HCT116 (cell line): Measurements from ENCODE around the gene UBE2Q2. TPM values are rescaled to one million over a fixed set of nuclear protein-coding genes. Genes with fewer than 3 reads are reported as not detected.

ENCODE experiments used
- ATAC-seq: fragments of 200-7000 bp; cut with Tn5 transposase; 2 replicates; pipeline ENCODE4 v1.9.1; 2020; ENCODE audit warnings: mild to moderate bottlenecking, moderate library complexity
- BruUV-seq: library from RNA; stranded (reverse); fragments of 400-500 nt; replicated peaks from 2 replicates; lab custom pipeline; 2021; lab: Mats Ljungman, UMichigan
- CTCF ChIA-PET: fragments of 300-600 bp; sonication (Branson Sonifier 250); formaldehyde crosslinking; loops from one replicate; lab custom pipeline; 2021; ENCODE audit warnings: antibody characterized with exemption; lab: Charles Lee
- POLR2A ChIA-PET: fragments of 300-600, 350-600 bp; sonication (Branson Sonifier 250); formaldehyde crosslinking; loops from one replicate; lab custom pipeline; 2021; ENCODE audit warnings: antibody characterized with exemption; lab: Charles Lee
- RAD21 ChIA-PET, 2 experiments: fragments of 300-600 bp; sonication (Branson Sonifier 250); formaldehyde crosslinking; loops; one replicate each; lab custom pipeline; 2023; ENCODE audit warnings: low total read pairs in 2 of 2; ENCODE audit not compliant: uncharacterized antibody in 2 of 2, unreplicated experiment in 2 of 2, low non-redundant PET in 1 of 2; lab: Charles Lee
- DNase-seq: peaks from one replicate; pipeline ENCODE4 v3.0.0-alpha.2; 2010; ENCODE audit warnings: low read depth, low spot score
- H2AFZ ChIP-seq: fragments of 200-600 bp; shearing (Covaris generic), sonication (generic); 2 replicates; pipeline ENCODE4 v1.6.1; 2017; ENCODE audit warnings: low read depth, mixed run types, mixed read lengths, antibody characterized with exemption, low read length; ENCODE audit not compliant: poor library complexity, severe bottlenecking
- H3K27ac ChIP-seq: 2 replicates; pipeline ENCODE4 v1.5.1; 2012; ENCODE audit warnings: low read depth, low read length
- H3K27me3 ChIP-seq: fragments of 200-600 bp; sonication (generic); 2 replicates; pipeline ENCODE4 v1.6.1; 2016; ENCODE audit warnings: mixed run types, low read length, mixed read lengths; ENCODE audit not compliant: insufficient read depth
- H3K36me3 ChIP-seq, 2 experiments: fragments of 200-500 bp in 1 of 2; fragments of 200-600 bp in 1 of 2; sonication (Bioruptor generic) in 1 of 2; sonication (generic) in 1 of 2; 2 replicates each; pipeline versions ENCODE4 v1.5.1 to v1.6.1; 2014 to 2016; ENCODE audit warnings: low read length in 2 of 2, inconsistent platforms in 1 of 2, mixed read lengths in 1 of 2, mixed run types in 1 of 2; ENCODE audit not compliant: insufficient read depth in 2 of 2, control insufficient read depth in 1 of 2
- H3K4me1 ChIP-seq, 2 experiments: fragments of 200-600 bp in 1 of 2; sonication (generic) in 1 of 2; 2 replicates each; pipeline versions ENCODE4 v1.5.1 to v1.6.1; 2012 to 2017; ENCODE audit warnings: low read length in 2 of 2, inconsistent platforms in 1 of 2, mild to moderate bottlenecking in 1 of 2, mixed read lengths in 1 of 2, mixed run types in 1 of 2, moderate library complexity in 1 of 2; ENCODE audit not compliant: insufficient read depth in 2 of 2, control insufficient read depth in 1 of 2
- H3K4me2 ChIP-seq: fragments of 200-600 bp; sonication (generic); 2 replicates; pipeline ENCODE4 v1.6.1; 2017; ENCODE audit warnings: mixed run types, low read length, mixed read lengths
- H3K4me3 ChIP-seq, 2 experiments: fragments of 200-600 bp in 1 of 2; sonication (generic) in 1 of 2; replicated peaks in 1 of 2; 2 replicates each; pipeline ENCODE4 v1.5.1; 2011 to 2016; ENCODE audit warnings: low read length in 2 of 2, control low read depth in 1 of 2, low read depth in 1 of 2, mild to moderate bottlenecking in 1 of 2, mixed read lengths in 1 of 2, mixed run types in 1 of 2
- H3K79me2 ChIP-seq: fragments of 200-600 bp; sonication (generic); 2 replicates; pipeline ENCODE4 v1.6.1; 2017; ENCODE audit warnings: mild to moderate bottlenecking, mixed run types, low read length, moderate library complexity, mixed read lengths; ENCODE audit not compliant: insufficient read depth
- H3K9ac ChIP-seq: fragments of 200-600 bp; sonication (generic); 2 replicates; pipeline ENCODE4 v1.6.1; 2016; ENCODE audit warnings: low read length, mixed read lengths
- H3K9me2 ChIP-seq: fragments of 200-600 bp; sonication (generic), shearing (Covaris generic); 2 replicates; pipeline ENCODE4 v1.6.1; 2017; ENCODE audit warnings: mixed run types, mild to moderate bottlenecking, moderate library complexity; ENCODE audit not compliant: insufficient read depth
- H3K9me3 ChIP-seq, 2 experiments: fragments of 200-500 bp in 1 of 2; fragments of 200-600 bp in 1 of 2; sonication (Bioruptor generic) in 1 of 2; sonication (generic) in 1 of 2; 2 replicates each; pipeline ENCODE4 v1.6.1; 2014 to 2017; ENCODE audit warnings: low read length in 2 of 2, mixed read lengths in 2 of 2, inconsistent platforms in 1 of 2, low read depth in 1 of 2, mild to moderate bottlenecking in 1 of 2, mixed run types in 1 of 2, moderate library complexity in 1 of 2; ENCODE audit not compliant: control insufficient read depth in 1 of 2, insufficient read depth in 1 of 2
- H4K20me1 ChIP-seq: fragments of 200-600 bp; sonication (generic), shearing (Covaris generic); 2 replicates; pipeline ENCODE4 v1.6.1; 2017; ENCODE audit warnings: mixed run types, mild to moderate bottlenecking, moderate library complexity; ENCODE audit not compliant: insufficient read depth
- JUND ChIP-seq: IDR thresholded peaks from 2 replicates; pipeline ENCODE4 v1.6.1; 2012
- MAX ChIP-seq: IDR thresholded peaks from 2 replicates; pipeline ENCODE4 v1.6.1; 2012
- POLR2A ChIP-seq: IDR thresholded peaks from 2 replicates; pipeline ENCODE4 v1.7.0; 2011; ENCODE audit warnings: borderline replicate concordance; ENCODE audit not compliant: insufficient read depth, insufficient read length; ENCODE audit errors: extremely low read depth
- POLR2AphosphoS5 ChIP-seq: IDR thresholded peaks from 2 replicates; pipeline ENCODE4 v1.6.1; 2011; ENCODE audit warnings: mild to moderate bottlenecking, low read depth, low read length, moderate library complexity
- SRF ChIP-seq: IDR thresholded peaks from 2 replicates; pipeline ENCODE4 v1.6.1; 2012; ENCODE audit warnings: low read depth
- TCF7L2 ChIP-seq: IDR thresholded peaks from 2 replicates; pipeline ENCODE4 v1.7.0; 2011; ENCODE audit warnings: borderline replicate concordance, inconsistent platforms; ENCODE audit not compliant: insufficient read depth, insufficient read length; ENCODE audit errors: extremely low read depth
- ZFX ChIP-seq: fragments of 450-650 bp; IDR thresholded peaks from 2 replicates; pipeline ENCODE4 v1.6.1; 2017
- ZNF274 ChIP-seq: fragments of 200-500 bp; sonication (Bioruptor generic); IDR thresholded peaks from 2 replicates; pipeline ENCODE4 v1.6.1; 2014; ENCODE audit warnings: mild to moderate bottlenecking, low read depth, low read length, inconsistent platforms
- intact Hi-C: fragments of 100-400 bp; cut with micrococcal nuclease; formaldehyde crosslinking; loops from 2 replicates; pipeline ENCODE4 v1.10.0; 2022
- total RNA-seq: library from RNA; stranded (reverse); gene quantifications from one replicate; pipeline ENCODE4 v1.2.1, GENCODE V29; 2021; ENCODE audit not compliant: unreplicated experiment

UBE2Q2 gene
- total RNA-seq, 1 experiment from 2014 or later, result 12.3 TPM

- Histone ChIP-seq H3K4me3 (no peak overlapping the region), H3K36me3 (no peaks in the 10 kb centered on the region), H3K4me1 (peaks cover 8 to 27% of the 10 kb centered on the region in 2 experiments; a peak in 3 of 4 replicates), H3K79me2 (peaks cover 3% of the 10 kb centered on the region; the same call in 1 of the 2 replicates), H3K9me2 (no peaks in the 10 kb centered on the region), H4K20me1 (no peaks in the 10 kb centered on the region), H3K27me3 (no peaks in the 10 kb centered on the region), H2AFZ (no peak overlapping the region), H3K27ac (no peak overlapping the region), H3K9me3 (no peaks in the 10 kb centered on the region), H3K4me2 (no peak overlapping the region), H3K9ac (no peak overlapping the region)
- DNase-seq, result no peak
- ChIA-PET POLR2A (no interaction called here), CTCF (interaction anchor here (1.3 kb wide), 1 partner anchor 31 kb away, joined by 5 read pairs; no protein-coding TSS in a partner anchor), RAD21 (no interaction called here)
- no peak for ATAC-seq
- BruUV-seq, result no TSS peak
- TF ChIP-seq MAX, result no peak
- no peak for TF ChIP-seq TCF7L2
- TF ChIP-seq ZNF274, result no peak
- TF ChIP-seq POLR2AphosphoS5, result no peak
- TF ChIP-seq JUND, result no peak
- intact Hi-C loops, result no loop called here
These were observed 1.6 kb upstream of the UBE2Q2 start for GRCh38 chr15:75841626-75842025.

- peak overlapping the region; percentile 88 for H2AFZ ChIP-seq
- no TSS peak for BruUV-seq
These were observed 683 bp downstream of the UBE2Q2 start for GRCh38 chr15:75843678-75844581.

More at GRCh38 chr15:75843678-75844581, 683 bp downstream of the UBE2Q2 start:
- DNase-seq, result no peak
- H3K36me3 ChIP-seq, result no peaks in the 10 kb centered on the region
- peak; percentile 56 for TF ChIP-seq POLR2A
- TF ChIP-seq ZFX, result peak; percentile 80
- TF ChIP-seq SRF, result no peak
- peak; percentile 62 for TF ChIP-seq MAX
- TF ChIP-seq POLR2AphosphoS5, result peak; percentile 20; the same call in 1 of the 2 replicates
- intact Hi-C loops, result no loop called here
- H3K4me2 ChIP-seq, result peak overlapping the region; percentile 94
- ChIA-PET POLR2A (no interaction called here), CTCF (no interaction called here), RAD21 (no interaction called here)
- H3K27ac ChIP-seq, result peak overlapping the region; percentile 76
- no peaks in the 10 kb centered on the region for H3K9me3 ChIP-seq
- H3K4me3 ChIP-seq, result peak overlapping the region; percentile 54 to 73
- H3K9me2 ChIP-seq, result no peaks in the 10 kb centered on the region
- H3K4me1 ChIP-seq, result peaks cover 8 to 20% of the 10 kb centered on the region in 2 experiments; a peak in 3 of 4 replicates
- H3K27me3 ChIP-seq, result no peaks in the 10 kb centered on the region
- ATAC-seq, result peak; percentile 87
- peak overlapping the region; percentile 79 for H3K9ac ChIP-seq
- H3K79me2 ChIP-seq, result peaks cover 7% of the 10 kb centered on the region; the same call in 1 of the 2 replicates
- no peaks in the 10 kb centered on the region; the same call in 1 of the 2 replicates for H4K20me1 ChIP-seq
